ENCODE measurements around the gene DAZAP1. TPM values are rescaled to one million over a fixed set of nuclear protein-coding genes. Genes with fewer than 3 reads are reported as not detected.

The DAZAP1 gene
- total RNA-seq, 1 donor from 2014 or later: 131 TPM

DNA sequence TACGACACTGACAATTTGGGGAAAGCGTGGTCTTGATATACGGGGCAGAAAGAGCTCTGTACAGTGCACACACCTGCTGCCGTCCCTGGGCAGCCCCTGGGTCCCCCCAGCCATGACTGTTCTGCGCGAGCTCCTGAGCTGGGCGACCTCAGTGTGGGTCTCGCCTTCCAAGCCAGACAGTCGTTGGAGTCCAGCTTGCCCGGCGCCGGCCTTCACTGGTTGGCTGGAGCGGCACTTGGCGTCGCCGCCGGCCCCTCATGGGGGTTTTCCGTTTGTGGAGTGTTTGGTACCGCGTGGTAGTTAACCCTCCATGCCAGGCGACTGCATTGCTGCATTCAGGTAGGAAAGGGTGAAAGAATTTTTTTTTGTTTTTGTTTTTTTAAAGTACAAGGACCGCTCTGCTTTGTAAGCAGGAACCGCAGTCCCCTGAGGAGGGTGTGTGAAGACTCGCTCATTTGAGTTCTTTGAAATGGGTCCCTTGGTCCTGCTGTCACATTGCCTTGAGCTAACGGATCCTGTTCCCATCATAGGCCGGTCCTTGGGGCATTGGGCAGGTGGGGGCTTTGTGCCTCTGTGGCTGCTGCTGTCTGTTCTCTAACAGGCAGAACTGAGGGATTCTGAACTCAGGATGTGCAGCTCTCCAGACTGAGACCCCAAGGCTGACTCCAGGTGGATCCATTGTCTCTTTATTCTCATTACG is 20.0 kb downstream of the DAZAP1 start:
- TF ChIP-seq, protein P1, sequence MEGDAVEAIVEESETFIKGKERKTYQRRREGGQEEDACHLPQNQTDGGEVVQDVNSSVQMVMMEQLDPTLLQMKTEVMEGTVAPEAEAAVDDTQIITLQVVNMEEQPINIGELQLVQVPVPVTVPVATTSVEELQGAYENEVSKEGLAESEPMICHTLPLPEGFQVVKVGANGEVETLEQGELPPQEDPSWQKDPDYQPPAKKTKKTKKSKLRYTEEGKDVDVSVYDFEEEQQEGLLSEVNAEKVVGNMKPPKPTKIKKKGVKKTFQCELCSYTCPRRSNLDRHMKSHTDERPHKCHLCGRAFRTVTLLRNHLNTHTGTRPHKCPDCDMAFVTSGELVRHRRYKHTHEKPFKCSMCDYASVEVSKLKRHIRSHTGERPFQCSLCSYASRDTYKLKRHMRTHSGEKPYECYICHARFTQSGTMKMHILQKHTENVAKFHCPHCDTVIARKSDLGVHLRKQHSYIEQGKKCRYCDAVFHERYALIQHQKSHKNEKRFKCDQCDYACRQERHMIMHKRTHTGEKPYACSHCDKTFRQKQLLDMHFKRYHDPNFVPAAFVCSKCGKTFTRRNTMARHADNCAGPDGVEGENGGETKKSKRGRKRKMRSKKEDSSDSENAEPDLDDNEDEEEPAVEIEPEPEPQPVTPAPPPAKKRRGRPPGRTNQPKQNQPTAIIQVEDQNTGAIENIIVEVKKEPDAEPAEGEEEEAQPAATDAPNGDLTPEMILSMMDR (IDR thresholded peaks at IDR 0.05; ENCODE audit: unreplicated experiment): no peak
- H3K4me1 Mint-ChIP-seq: peaks cover 6% of the 10 kb centered on the region
- no peak overlapping the region for H3K27ac Mint-ChIP-seq
- DNase-seq (ENCODE audit: low spot score in 2 of 2, unreplicated experiment in 2 of 2): no peak
- no peaks in the 10 kb centered on the region for H3K9me3 Mint-ChIP-seq
- H3K4me3 Mint-ChIP-seq: no peak overlapping the region
- no peaks in the 10 kb centered on the region for H3K27me3 Mint-ChIP-seq (ENCODE audit: low read depth)
- H3K36me3 Mint-ChIP-seq: peaks cover 13% of the 10 kb centered on the region

DNA sequence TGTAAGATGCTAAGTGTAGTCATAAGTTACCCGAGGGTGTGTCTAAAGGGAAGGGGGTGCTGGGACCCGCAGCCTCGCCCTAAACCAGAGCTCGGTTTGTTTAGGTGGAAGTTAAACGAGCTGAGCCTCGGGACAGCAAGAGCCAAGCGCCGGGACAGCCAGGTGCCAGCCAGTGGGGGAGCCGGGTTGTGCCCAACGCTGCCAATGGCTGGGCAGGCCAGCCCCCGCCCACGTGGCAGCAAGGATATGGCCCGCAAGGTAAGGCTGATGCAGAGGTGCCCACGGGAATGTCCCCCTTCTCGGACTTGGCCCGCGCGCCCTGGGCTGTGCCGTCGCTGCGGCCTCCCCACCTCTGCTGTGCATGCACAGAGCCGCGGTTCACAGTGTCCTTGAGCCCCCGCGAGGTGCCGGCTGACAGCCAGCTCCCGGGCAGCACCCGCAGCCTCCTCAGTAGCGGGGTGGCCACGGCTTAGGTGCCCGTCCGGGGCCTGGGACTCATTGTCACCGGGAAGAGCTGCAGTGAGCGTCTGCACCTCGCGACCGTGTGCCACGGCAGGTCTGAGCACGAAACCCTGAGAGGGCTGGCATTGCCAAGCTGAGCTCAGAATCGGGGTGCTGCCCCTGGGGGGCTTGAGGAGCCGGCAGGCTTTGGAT is 21.5 kb downstream of the DAZAP1 start:
- TF ChIP-seq, protein P1 (IDR thresholded peaks at IDR 0.05; ENCODE audit: unreplicated experiment): no peak
- H3K36me3 Mint-ChIP-seq: peaks cover 7% of the 10 kb centered on the region
- H3K27me3 Mint-ChIP-seq (ENCODE audit: low read depth): no peaks in the 10 kb centered on the region
- peaks cover 4% of the 10 kb centered on the region for H3K4me1 Mint-ChIP-seq
- H3K9me3 Mint-ChIP-seq: no peaks in the 10 kb centered on the region
- no peak overlapping the region for H3K27ac Mint-ChIP-seq
- no peak overlapping the region for H3K4me3 Mint-ChIP-seq
- no peak for DNase-seq (ENCODE audit: low spot score in 2 of 2, unreplicated experiment in 2 of 2)

DNA sequence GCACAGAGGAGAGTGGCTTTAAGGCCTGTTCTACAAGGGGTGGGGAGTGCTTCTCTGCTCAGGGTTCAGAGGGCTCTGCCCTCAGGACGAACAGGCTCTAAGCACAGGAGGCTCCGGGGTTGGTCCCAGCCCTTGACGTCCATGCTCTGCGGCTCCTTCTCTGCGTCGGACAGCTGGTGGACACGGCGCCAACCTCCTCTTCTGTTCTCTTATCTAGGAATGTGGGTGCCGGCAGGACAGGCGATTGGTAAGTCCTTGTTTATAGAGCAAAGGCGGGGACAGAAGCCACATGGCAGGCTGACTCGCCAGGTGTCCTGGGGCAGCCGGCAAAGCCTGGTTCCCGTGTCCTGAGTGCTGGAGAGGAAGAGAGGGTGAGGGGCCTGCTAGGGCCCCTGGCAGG is 22.4 kb downstream of the DAZAP1 start:
- Mint-ChIP-seq H3K9me3 (no peaks in the 10 kb centered on the region), H3K4me1 (peaks cover 4% of the 10 kb centered on the region), H3K36me3 (peaks cover 7% of the 10 kb centered on the region), H3K4me3 (no peak overlapping the region), H3K27me3 (ENCODE audit: low read depth) (no peaks in the 10 kb centered on the region), H3K27ac (no peak overlapping the region)
- DNase-seq (ENCODE audit: low spot score in 2 of 2, unreplicated experiment in 2 of 2): no peak
- TF ChIP-seq, protein P1 (IDR thresholded peaks at IDR 0.05; ENCODE audit: unreplicated experiment): no peak

DNA sequence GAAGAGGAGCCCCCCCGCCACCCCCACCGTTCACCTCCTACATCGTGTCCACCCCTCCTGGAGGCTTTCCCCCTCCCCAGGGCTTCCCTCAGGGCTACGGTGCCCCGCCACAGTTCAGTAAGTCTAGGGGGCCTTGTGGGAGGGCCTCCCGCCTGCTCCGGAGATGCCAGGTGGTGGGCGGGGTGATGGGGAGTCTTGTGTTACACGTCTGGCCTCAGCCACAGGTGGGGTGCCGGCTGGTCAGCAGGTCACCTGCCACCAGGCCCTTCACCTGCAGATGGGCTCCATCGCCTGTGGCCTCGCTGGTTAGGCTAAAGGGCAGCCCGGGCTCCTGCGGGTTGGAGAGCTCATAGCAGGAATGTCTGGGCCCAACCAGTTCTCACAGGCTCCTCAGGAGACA is 22.9 kb downstream of the DAZAP1 start:
- H3K9me3 Mint-ChIP-seq: no peaks in the 10 kb centered on the region
- TF ChIP-seq, protein P1 (IDR thresholded peaks at IDR 0.05; ENCODE audit: unreplicated experiment): no peak

DNA sequence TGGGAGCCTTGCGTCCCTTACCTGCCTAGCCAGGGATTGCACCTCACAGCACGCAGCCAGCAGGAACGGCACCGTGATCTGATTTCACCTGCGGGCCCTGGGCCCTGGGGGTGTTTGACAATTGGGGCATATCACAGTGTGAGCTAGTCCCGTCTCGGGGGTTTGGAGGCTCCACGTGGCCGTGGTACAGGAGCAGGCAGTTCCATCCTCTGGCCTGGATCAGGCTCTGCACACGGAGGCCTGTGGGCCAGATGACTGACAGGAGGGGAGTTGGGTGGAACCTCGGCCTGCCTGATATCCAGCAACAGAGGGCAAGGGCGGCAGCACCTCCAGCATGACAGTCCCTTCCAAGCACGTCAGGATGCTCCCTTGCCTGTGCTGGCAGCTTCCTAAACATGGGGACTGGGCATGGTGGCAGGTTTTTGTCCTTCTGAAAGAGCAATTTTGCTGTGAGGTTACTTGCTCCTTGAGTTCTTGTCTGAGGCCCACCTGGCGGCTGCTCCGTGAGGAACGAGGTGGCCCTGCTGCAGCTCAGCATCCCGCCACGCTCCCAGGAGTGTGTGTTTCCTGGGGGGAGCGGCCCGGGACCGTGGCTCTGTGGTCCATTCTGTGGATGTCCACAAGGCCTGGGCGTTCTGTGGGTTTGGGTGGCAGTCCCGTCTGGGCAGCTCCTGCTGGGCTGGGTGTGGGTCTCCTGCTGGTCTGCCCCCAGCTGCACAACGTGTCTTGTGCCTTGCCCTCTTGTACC is 24.5 kb downstream of the DAZAP1 start:
- no peaks in the 10 kb centered on the region for H3K27me3 Mint-ChIP-seq (ENCODE audit: low read depth)
- no peaks in the 10 kb centered on the region for H3K9me3 Mint-ChIP-seq
- H3K4me3 Mint-ChIP-seq: no peak overlapping the region
- no peaks in the 10 kb centered on the region for H3K4me1 Mint-ChIP-seq
- no peak for DNase-seq (ENCODE audit: low spot score in 2 of 2, unreplicated experiment in 2 of 2)
- peaks cover 7% of the 10 kb centered on the region for H3K36me3 Mint-ChIP-seq
- TF ChIP-seq, protein P1 (IDR thresholded peaks at IDR 0.05; ENCODE audit: unreplicated experiment): no peak
- H3K27ac Mint-ChIP-seq: no peak overlapping the region

More for the DNA sequence above, 22.9 kb downstream of the DAZAP1 start:
- Mint-ChIP-seq H3K27me3 (ENCODE audit: low read depth) (no peaks in the 10 kb centered on the region), H3K36me3 (peaks cover 5% of the 10 kb centered on the region), H3K4me1 (no peaks in the 10 kb centered on the region), H3K4me3 (no peak overlapping the region), H3K27ac (no peak overlapping the region)
- no peak for DNase-seq (ENCODE audit: low spot score in 2 of 2, unreplicated experiment in 2 of 2)
